Prostate gland (tissue), 2 donors: ENCODE results near the gene BECN2. TPM values are rescaled to one million over a fixed set of nuclear protein-coding genes. Genes with fewer than 3 reads are reported as not detected.

Source experiments
- DNase-seq: peaks from one replicate; pipeline ENCODE4 v3.0.0-alpha.2; 2019; ENCODE audit warnings: low spot score
- H3K27ac ChIP-seq, 2 donors: fragments of 200-600 bp; sonication (generic); 2 replicates each; pipeline ENCODE4 v1.5.1; 2017 to 2019
- H3K27me3 ChIP-seq: fragments of 200-600 bp; sonication (generic); replicated peaks from 2 replicates; pipeline ENCODE4 v1.5.1; 2019; ENCODE audit not compliant: insufficient read depth
- H3K36me3 ChIP-seq, 2 donors: fragments of 200-600 bp; sonication (generic); 1 replicate in 1 of 2; 2 replicates in 1 of 2; pipeline versions ENCODE4 v1.5.1 to v1.8.1; 2017 to 2019
- H3K4me1 ChIP-seq: fragments of 200-600 bp; sonication (generic); replicated peaks from 2 replicates; pipeline ENCODE4 v1.5.1; 2019
- H3K4me3 ChIP-seq, 2 donors: fragments of 200-600 bp; sonication (generic); 2 replicates each; pipeline ENCODE4 v1.5.1; 2017 to 2019
- H3K9me3 ChIP-seq: fragments of 200-600 bp; sonication (generic); 2 replicates; pipeline ENCODE4 v1.5.1; 2017
- POLR2A ChIP-seq: fragments of 450-650 bp; IDR thresholded peaks from one replicate; pipeline ENCODE4 v1.6.1; 2016; ENCODE audit warnings: antibody characterized with exemption, mild to moderate bottlenecking
- POLR2AphosphoS5 ChIP-seq: sonication (generic); formaldehyde crosslinking; IDR thresholded peaks from one replicate; pipeline ENCODE4 v1.6.1; 2017; ENCODE audit warnings: antibody characterized with exemption
- WGBS: methylation state at CpG from one replicate; pipeline ENCODE4 v1.1.5; 2018; 5-methylcytosine and 5-hydroxymethylcytosine counted together
- intact Hi-C: fragments of 100-400 bp; cut with DNase I; formaldehyde crosslinking; loops from one replicate; pipeline ENCODE4 v1.14.2; 2022
- total RNA-seq, 2 donors: library from RNA; depleted of rRNA; stranded (reverse); fragments of >200 nt; gene quantifications; one replicate each; pipeline ENCODE4 v1.1.0, GENCODE V29; 2016
- TF ChIP-seq, protein P1 (sequence below), 4 experiments: fragments of 200-600 bp in 2 of 4; fragments of 450-650 bp in 2 of 4; sonication (generic) in 2 of 4; IDR thresholded peaks; 1 replicate in 3 of 4; 2 replicates in 1 of 4; pipeline ENCODE4 v1.5.1; 2016 to 2019; ENCODE audit warnings: antibody characterized with exemption in 4 of 4, mild to moderate bottlenecking in 2 of 4, moderate library complexity in 2 of 4

BECN2 gene
- total RNA-seq, 2 donors from 2014 or later = not detected

DNA sequence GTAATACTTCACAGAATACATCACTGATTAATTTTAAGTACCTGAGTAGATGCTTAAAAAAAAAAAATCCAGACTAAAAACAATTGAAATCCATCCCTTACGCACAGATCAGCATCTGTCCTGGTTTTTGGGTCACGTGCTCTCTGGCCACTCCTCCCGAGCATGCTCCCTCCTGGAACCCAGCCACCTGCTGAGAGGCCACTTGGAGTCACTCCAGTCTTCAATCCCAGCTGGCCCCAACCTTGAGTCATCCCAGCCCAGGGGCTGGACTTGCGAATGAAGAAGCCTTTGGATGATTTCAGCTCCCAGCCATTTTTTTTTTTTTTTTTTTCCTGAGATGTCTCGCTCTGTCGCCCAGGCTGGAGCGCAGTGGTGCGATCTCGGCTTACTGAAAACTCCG lies 32.5 kb downstream of the BECN2 start:
- no peak overlapping the region for H3K4me3 ChIP-seq
- H3K27me3 ChIP-seq = no peaks in the 10 kb centered on the region
- H3K9me3 ChIP-seq = no peaks in the 10 kb centered on the region
- TF ChIP-seq, protein P1, sequence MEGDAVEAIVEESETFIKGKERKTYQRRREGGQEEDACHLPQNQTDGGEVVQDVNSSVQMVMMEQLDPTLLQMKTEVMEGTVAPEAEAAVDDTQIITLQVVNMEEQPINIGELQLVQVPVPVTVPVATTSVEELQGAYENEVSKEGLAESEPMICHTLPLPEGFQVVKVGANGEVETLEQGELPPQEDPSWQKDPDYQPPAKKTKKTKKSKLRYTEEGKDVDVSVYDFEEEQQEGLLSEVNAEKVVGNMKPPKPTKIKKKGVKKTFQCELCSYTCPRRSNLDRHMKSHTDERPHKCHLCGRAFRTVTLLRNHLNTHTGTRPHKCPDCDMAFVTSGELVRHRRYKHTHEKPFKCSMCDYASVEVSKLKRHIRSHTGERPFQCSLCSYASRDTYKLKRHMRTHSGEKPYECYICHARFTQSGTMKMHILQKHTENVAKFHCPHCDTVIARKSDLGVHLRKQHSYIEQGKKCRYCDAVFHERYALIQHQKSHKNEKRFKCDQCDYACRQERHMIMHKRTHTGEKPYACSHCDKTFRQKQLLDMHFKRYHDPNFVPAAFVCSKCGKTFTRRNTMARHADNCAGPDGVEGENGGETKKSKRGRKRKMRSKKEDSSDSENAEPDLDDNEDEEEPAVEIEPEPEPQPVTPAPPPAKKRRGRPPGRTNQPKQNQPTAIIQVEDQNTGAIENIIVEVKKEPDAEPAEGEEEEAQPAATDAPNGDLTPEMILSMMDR (IDR thresholded peaks at IDR 0.05) = no peak
- no peak for TF ChIP-seq POLR2A
- no peak for TF ChIP-seq POLR2AphosphoS5
- H3K27ac ChIP-seq = no peak overlapping the region
- H3K36me3 ChIP-seq = no peaks in the 10 kb centered on the region
- no peak for DNase-seq
- intact Hi-C loops = no loop called here
- WGBS = 62% methylated on average over 10 of the region's 10 CpGs
- H3K4me1 ChIP-seq = no peaks in the 10 kb centered on the region

DNA sequence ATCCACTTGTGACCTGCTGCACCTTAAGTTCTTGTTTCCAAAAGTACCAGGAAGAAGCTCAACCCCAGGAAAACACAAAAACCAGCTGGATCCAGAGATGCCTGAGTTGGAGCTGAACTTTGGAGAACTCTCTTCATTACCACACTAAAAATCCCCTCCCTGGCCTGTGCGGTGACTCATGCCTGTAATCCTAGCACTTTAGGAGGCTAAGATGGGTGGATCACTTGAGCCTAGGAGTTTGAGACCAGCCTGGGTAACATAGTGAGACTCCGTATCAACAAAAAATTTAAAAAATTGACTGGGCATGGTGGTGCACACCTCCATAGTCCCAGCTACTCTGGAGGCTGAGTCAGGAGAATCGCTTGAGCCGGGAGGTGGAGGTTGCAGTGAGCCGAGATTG lies 35.2 kb downstream of the BECN2 start:
- intact Hi-C loops = no loop called here
- TF ChIP-seq, protein P1 (IDR thresholded peaks at IDR 0.05) = no peak
- TF ChIP-seq POLR2AphosphoS5 (no peak), POLR2A (no peak)
- Histone ChIP-seq H3K27me3 (no peaks in the 10 kb centered on the region), H3K36me3 (no peaks in the 10 kb centered on the region), H3K27ac (no peak overlapping the region), H3K4me3 (no peak overlapping the region), H3K4me1 (no peaks in the 10 kb centered on the region), H3K9me3 (no peaks in the 10 kb centered on the region)
- no peak for DNase-seq
- WGBS = 89% methylated on average over 5 of the region's 5 CpGs

DNA sequence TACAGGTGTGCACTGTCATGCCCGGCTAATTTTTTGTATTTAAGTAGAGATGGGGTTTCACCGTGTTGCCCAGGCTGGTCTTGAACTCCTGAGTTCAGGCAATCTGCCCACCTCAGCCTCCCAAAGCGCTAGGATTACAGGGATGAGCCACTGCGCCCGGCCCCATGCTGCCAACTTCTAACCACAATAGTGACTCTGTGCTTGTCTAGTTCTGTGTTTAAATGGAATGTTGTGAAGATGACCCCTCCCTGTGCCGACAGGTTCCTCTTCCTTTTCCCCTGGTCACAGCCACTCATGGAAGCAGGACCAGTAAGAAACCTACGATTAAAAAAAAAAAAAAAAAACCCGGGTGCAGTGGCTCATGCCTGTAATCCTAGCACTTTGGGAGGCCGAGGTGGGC lies 36.6 kb downstream of the BECN2 start:
- no peak for DNase-seq
- H3K4me1 ChIP-seq = no peaks in the 10 kb centered on the region
- H3K27me3 ChIP-seq = no peaks in the 10 kb centered on the region
- H3K9me3 ChIP-seq = no peaks in the 10 kb centered on the region
- 67% methylated on average over 9 of the region's 9 CpGs for WGBS
- TF ChIP-seq POLR2A (no peak), POLR2AphosphoS5 (no peak)
- TF ChIP-seq, protein P1 (IDR thresholded peaks at IDR 0.05) = no peak
- no peak overlapping the region for H3K27ac ChIP-seq
- intact Hi-C loops = no loop called here
- no peaks in the 10 kb centered on the region for H3K36me3 ChIP-seq
- H3K4me3 ChIP-seq = no peak overlapping the region

DNA sequence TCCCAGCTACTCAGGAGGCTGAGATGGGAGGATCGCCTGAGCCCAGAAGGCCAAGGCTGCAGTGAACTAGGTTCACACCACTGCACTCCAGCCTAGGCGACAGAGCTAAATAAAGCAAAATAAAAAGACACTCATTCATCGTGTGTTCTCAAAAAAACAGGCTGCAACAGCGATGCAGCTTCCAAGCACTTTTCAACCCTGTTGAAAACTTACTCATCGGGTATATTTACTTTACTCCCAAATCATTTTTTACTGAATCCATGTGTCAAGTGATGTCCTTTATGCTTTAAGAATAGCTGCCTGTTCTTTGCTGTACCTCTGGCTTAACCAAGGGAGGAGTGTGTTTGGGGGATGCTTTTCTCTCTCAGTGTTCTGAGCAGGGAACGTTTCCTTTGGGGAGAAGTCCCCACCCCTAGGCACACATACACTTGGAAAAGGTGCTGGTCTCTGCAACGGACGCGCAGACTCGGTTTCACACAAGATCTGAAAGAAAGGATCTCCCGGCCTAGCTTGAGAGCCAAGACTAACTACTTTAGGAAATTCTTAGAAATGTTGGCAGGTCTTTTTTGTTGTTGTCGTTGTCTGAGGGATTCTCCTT lies 39.9 kb downstream of the BECN2 start:
- DNase-seq = no peak
- 43% methylated on average over 12 of the region's 12 CpGs for WGBS

More for the DNA sequence above, 39.9 kb downstream of the BECN2 start:
- H3K36me3 ChIP-seq = no peaks in the 10 kb centered on the region
- H3K27ac ChIP-seq = no peak overlapping the region
- no peaks in the 10 kb centered on the region for H3K4me1 ChIP-seq
- TF ChIP-seq, protein P1 (IDR thresholded peaks at IDR 0.05) = no peak
- TF ChIP-seq POLR2A (no peak), POLR2AphosphoS5 (no peak)
- no peaks in the 10 kb centered on the region for H3K27me3 ChIP-seq
- H3K9me3 ChIP-seq = no peaks in the 10 kb centered on the region
- intact Hi-C loops = no loop called here
- H3K4me3 ChIP-seq = no peak overlapping the region
